ENCODE data around the gene DGCR8. TPM values are rescaled to one million over a fixed set of nuclear protein-coding genes. Genes with fewer than 3 reads are reported as not detected.
"Not testable (repeated sequence)": the region's sequence is repeated elsewhere in the genome, so short reads cannot be mapped to it uniquely, and the experiment has no call there.

The DGCR8 gene
- total RNA-seq, 1 experiment from 2014 or later, result 87.2 TPM

- DNase-seq (ENCODE audit: low spot score), result no peak
Observed at GRCh38 chr22:20150381-20151275, 70.6 kb downstream of the DGCR8 start, which contains the start of gene CCDC188. TSS of gene CCDC188 (minus strand) at chr22:20151055. CDS start at chr22:20150986, 69 bp downstream.

- DNase-seq (ENCODE audit: low spot score), result no peak
Observed at GRCh38 chr22:20151276-20151588, 71.2 kb downstream of the DGCR8 start.

GRCh38 chr22:20152464-20152890 lies 72.4 kb downstream of the DGCR8 start:
- no peak for DNase-seq (ENCODE audit: low spot score)

- no peak for DNase-seq (ENCODE audit: low spot score)
Observed at GRCh38 chr22:20153945-20154344, 73.9 kb downstream of the DGCR8 start.

GRCh38 chr22:20154602-20155187 lies 74.7 kb downstream of the DGCR8 start:
- DNase-seq (ENCODE audit: low spot score), result peak; percentile 56

DNA sequence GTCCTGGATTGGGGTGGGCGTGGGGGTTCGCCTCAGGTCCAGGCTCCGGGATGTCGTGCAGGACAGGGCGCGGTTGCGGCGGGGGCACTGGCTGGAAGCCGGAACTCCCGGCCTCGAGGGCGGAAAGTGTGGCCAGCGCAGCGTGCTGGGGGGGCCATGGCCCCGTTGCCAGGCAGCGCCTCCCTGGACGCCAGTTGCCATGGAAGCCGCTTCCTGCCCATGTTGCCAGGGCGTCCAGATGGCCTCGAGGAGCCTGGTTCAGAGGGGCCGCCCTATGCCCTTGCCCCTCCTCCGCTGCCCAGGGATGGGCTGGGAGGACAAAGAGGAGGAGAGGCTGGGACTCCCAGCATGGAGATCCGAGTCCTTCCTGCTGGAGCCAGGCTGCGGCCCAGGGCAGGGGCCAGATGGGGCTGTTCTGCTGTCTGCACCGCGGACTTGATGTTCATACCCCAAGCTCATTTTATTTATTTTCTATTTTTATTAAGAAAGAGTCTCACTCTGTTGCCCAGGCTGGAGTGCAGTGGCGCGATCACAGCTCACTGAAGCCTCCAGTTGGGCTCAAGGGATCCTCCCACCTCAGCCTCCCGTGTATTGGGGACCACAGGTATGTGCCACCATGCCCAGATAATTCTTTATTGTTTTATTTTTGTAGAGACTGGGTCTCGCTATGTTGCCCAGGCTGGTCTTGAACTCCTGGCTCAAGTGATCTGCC lies 75.4 kb downstream of the DGCR8 start:
- peak; percentile 85 for DNase-seq (ENCODE audit: low spot score)

GRCh38 chr22:20156042-20156389 lies 76.0 kb downstream of the DGCR8 start:
- no peak for DNase-seq (ENCODE audit: low spot score)

DNA sequence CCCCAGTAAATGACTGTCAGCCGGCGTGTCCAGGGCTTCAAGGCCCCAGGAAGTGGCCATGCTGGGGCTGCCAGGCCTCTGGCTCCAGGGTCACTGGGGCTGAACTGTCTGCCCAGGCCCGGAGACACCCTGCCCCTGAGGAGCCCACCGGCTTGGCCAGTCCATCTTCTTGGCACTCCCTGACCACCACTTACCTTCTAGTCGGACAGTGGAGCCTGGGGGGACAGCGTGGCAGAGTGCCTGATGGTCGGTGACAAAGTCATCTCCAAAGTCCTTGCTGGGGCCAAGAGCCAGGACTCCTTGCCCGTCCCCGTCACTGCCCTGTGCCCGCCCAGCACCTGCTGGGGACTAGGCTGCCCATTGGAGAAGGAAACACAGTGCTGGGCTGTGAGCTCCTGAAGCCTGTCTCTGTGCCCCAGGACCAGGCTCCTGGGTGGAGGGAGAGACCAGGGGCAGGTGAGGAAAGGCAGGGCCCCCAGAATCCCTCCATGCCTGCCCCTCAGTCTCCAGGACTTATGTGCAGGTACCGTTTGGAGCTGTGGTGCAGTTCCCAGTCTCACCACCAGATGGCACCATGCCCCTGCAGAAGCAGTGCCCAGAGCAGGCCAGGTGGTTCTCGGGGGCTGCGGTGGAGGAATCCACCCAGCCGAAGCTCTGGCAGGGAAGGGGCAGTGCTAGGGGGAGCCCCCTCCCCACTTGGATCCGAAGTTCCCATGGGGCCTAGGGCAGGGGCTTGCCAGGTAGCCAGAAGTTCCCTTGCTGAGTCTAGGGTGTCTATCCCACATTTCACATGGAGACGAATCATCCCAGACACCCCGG lies 76.8 kb downstream of the DGCR8 start:
- peak; percentile 97 for DNase-seq (ENCODE audit: low spot score)

DNA sequence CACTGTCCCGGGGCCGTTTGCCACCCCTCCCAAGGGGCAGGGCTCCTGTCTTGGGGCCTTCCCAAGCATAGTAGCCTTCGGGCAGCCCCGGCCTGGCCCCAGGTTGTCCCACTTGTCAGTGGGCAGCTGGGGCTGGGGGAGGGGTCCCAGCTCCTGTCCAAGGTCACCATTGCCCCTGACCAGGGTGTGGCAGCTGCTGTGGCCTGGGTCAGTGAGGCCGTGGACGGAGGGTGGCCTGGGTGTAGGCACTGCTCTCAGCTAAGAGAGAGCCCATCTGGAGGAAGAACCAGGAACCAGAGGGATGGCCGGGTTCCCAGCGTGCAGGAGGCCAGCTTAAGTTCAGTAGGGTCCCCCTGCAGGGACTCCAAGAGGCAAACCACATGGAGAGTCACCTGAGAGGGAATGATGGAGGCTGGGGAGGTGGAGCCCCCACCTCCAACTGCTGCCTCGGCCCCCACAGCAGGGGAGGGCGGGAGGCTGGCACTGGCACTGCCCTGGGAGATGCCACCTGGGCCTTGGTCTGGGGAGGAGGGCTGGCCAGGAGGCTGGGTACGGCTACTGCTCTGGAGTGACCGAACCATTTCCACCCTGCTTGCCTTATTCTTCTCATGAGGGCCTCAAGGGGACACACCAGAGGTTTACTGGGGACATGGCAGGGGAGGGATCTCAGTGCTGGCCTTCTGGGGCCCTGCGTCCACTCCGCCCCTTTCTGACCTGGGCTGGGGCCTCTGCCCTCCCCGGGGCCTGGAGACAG lies 77.6 kb downstream of the DGCR8 start:
- DNase-seq (ENCODE audit: low spot score), result no peak

DNA sequence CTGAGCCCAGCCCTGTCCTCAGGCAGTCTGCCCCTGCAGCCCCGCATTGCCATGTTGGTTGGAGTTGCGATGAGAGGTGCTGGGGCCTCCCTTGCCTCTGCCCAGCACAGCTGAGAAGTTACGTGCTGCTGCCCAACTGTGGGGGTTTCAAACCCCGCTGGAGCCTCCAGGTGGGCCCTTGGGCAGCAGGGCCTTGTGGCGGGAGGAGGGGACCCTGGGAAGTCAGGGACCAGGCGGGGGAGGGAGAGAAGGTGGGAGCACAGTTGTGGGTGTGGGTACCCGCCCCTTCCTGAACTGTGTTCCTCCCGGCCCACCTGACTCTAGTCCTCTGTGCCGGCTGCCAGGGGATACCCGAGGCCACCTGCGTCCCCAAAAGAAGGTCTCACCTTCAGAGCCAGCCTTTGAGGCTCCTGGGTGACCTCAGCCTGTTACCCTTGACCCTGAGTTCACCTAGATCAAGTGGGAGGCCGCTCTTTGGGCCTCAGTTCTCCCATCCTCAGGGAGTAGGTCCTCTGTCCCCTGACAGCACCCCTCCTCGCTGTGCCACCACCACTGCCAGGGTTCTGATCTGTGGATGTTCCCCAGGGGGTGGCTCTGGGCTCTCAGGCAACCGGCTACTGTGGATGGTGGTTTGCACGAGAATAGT lies 78.5 kb downstream of the DGCR8 start:
- DNase-seq (ENCODE audit: low spot score), result no peak

- DNase-seq (ENCODE audit: low spot score), result no peak
Observed at GRCh38 chr22:20159076-20159475, 79.0 kb downstream of the DGCR8 start.

- DNase-seq (ENCODE audit: low spot score), result not testable (repeated sequence)
Observed at GRCh38 chr22:20159531-20159930, 79.5 kb downstream of the DGCR8 start.

GRCh38 chr22:20160041-20160440 lies 80.0 kb downstream of the DGCR8 start:
- no peak for DNase-seq (ENCODE audit: low spot score)

Small RNA genes lying within 50 kb of the gene (small RNA-seq; reads per million reads assigned to genes)
- gene MIR185 (0.86 reads per million, percentile 25 among the genes with 10 or more reads in this experiment), gene MIR6816 (not detected), gene RF00017 (not detected), gene RF00599 (not detected)

Other genes with a start within 250 kb of the DGCR8 start
- 96.1 and 115 TPM in 2 replicates for gene GNB1L, start 225.4 kb upstream of the DGCR8 start, total RNA-seq (2014; rRNA removed; shearing (Covaris generic))
- 37.9 and 42.8 TPM in 2 replicates for gene RTL10, start 225.4 kb upstream of the DGCR8 start, total RNA-seq (2014; rRNA removed; shearing (Covaris generic))
- gene COMT, start 138.5 kb upstream of the DGCR8 start, total RNA-seq (2014; rRNA removed; shearing (Covaris generic)), result 665 and 669 TPM in 2 replicates
- 88.4 and 95.8 TPM in 2 replicates for gene TXNRD2, start 138.4 kb upstream of the DGCR8 start, total RNA-seq (2014; rRNA removed; shearing (Covaris generic))
- gene ARVCF, start 63.4 kb upstream of the DGCR8 start, total RNA-seq (2014; rRNA removed; shearing (Covaris generic)), result 211 and 219 TPM in 2 replicates
- gene TANGO2, start 59.1 kb upstream of the DGCR8 start, total RNA-seq (2014; rRNA removed; shearing (Covaris generic)), result 71.9 and 88.2 TPM in 2 replicates
- 978 and 1,308 TPM in 2 replicates for gene RANBP1, start 35.9 kb downstream of the DGCR8 start, total RNA-seq (2014; rRNA removed; shearing (Covaris generic))
- gene TRMT2A, start 37.0 kb downstream of the DGCR8 start, total RNA-seq (2014; rRNA removed; shearing (Covaris generic)), result 241 and 278 TPM in 2 replicates
- gene ZDHHC8, start 51.6 kb downstream of the DGCR8 start, total RNA-seq (2014; rRNA removed; shearing (Covaris generic)), result 62.9 and 94.8 TPM in 2 replicates
- 0.20 and 0.34 TPM in 2 replicates for gene CCDC188, start 70.8 kb downstream of the DGCR8 start, total RNA-seq (2014; rRNA removed; shearing (Covaris generic))
- 41.7 and 45.7 TPM in 2 replicates for gene RTN4R, start 188.1 kb downstream of the DGCR8 start, total RNA-seq (2014; rRNA removed; shearing (Covaris generic))
- 132 and 163 TPM in 2 replicates for gene DGCR6L, start 239.8 kb downstream of the DGCR8 start, total RNA-seq (2014; rRNA removed; shearing (Covaris generic))